Endothelial cell of umbilical vein (primary cell): ENCODE measurements around the gene TRANK1. TPM values are rescaled to one million over a fixed set of nuclear protein-coding genes. Genes with fewer than 3 reads are reported as not detected.

Source experiments
- BruUV-seq: library from RNA; stranded (reverse); fragments of 400-500 nt; replicated peaks from 2 replicates; lab custom pipeline; 2021; lab: Mats Ljungman, UMichigan
- CTCF ChIA-PET: fragments of 300-600, 350-600 bp; sonication (Branson Sonifier 250); formaldehyde crosslinking; loops from one replicate; lab custom pipeline; 2021; ENCODE audit warnings: antibody characterized with exemption, inconsistent platforms; lab: Charles Lee
- POLR2A ChIA-PET: fragments of 300-600, 350-600 bp; sonication (Branson Sonifier 250); formaldehyde crosslinking; loops from one replicate; lab custom pipeline; 2021; ENCODE audit warnings: antibody characterized with exemption, inconsistent platforms; lab: Charles Lee
- DNase-seq: peaks from one replicate; pipeline ENCODE4 v3.0.0-alpha.2; 2011; ENCODE audit warnings: low read depth, low spot score
- FAIRE-seq: peaks from 2 replicates; lab custom pipeline; 2011; peaks lifted over from hg19 to GRCh38; lab: Jason Lieb, UNC
- H2AFZ ChIP-seq: 2 replicates; pipeline ENCODE4 v1.6.0; 2012; ENCODE audit warnings: low read depth, low read length, control low read depth, inconsistent platforms
- H3K27ac ChIP-seq: 2 replicates; pipeline ENCODE4 v1.5.1; 2011; ENCODE audit warnings: low read depth, mild to moderate bottlenecking, control low read depth, low read length, moderate library complexity; ENCODE audit not compliant: insufficient read depth
- H3K27me3 ChIP-seq, 2 experiments: 2 replicates each; pipeline versions ENCODE4 v1.6.0 to v1.6.1; 2011; ENCODE audit warnings: low read length in 2 of 2, mixed read lengths in 1 of 2; ENCODE audit not compliant: control insufficient read depth in 2 of 2, insufficient read depth in 2 of 2
- H3K36me3 ChIP-seq, 2 experiments: 2 replicates in 1 of 2; 3 replicates in 1 of 2; pipeline ENCODE4 v1.5.1; 2011; ENCODE audit warnings: low read length in 2 of 2, mild to moderate bottlenecking in 1 of 2, moderate library complexity in 1 of 2; ENCODE audit not compliant: control insufficient read depth in 2 of 2, insufficient read depth in 2 of 2; ENCODE audit errors: extremely low read depth in 1 of 2
- H3K4me1 ChIP-seq: 3 replicates; pipeline ENCODE4 v1.5.1; 2011; ENCODE audit warnings: mild to moderate bottlenecking, low read length; ENCODE audit not compliant: control insufficient read depth, insufficient read depth; ENCODE audit errors: extremely low read depth
- H3K4me2 ChIP-seq: 2 replicates; pipeline ENCODE4 v1.6.1; 2011; ENCODE audit warnings: low read length, control low read depth, mixed read lengths; ENCODE audit not compliant: insufficient read depth
- H3K4me3 ChIP-seq, 3 experiments: fragments of 200-600 bp in 1 of 3; sonication (generic), shearing (Covaris generic) in 1 of 3; replicated peaks in 1 of 3; 2 replicates each; pipeline ENCODE4 v1.5.1; 2011 to 2016; ENCODE audit warnings: control low read depth in 3 of 3, low read length in 3 of 3, mild to moderate bottlenecking in 2 of 3, inconsistent platforms in 1 of 3, low read depth in 1 of 3, moderate library complexity in 1 of 3; ENCODE audit not compliant: insufficient read depth in 1 of 3
- H3K79me2 ChIP-seq: 2 replicates; pipeline ENCODE4 v1.6.0; 2012; ENCODE audit warnings: low read length, inconsistent platforms; ENCODE audit not compliant: control insufficient read depth, insufficient read depth
- H3K9ac ChIP-seq: replicated peaks from 2 replicates; pipeline ENCODE3; 2011; ENCODE audit warnings: low read length, control low read depth; ENCODE audit not compliant: insufficient read depth; ENCODE audit errors: extremely low read depth
- H3K9me1 ChIP-seq: replicated peaks from 3 replicates; pipeline ENCODE4 v1.6.0; 2011; ENCODE audit warnings: mild to moderate bottlenecking, low read length; ENCODE audit not compliant: control insufficient read depth, insufficient read depth; ENCODE audit errors: extremely low read depth
- H3K9me3 ChIP-seq: replicated peaks from 2 replicates; pipeline ENCODE4 v1.5.1; 2012; ENCODE audit warnings: low read length, inconsistent platforms; ENCODE audit not compliant: control insufficient read depth, insufficient read depth
- H4K20me1 ChIP-seq: replicated peaks from 2 replicates; pipeline ENCODE3; 2011; ENCODE audit warnings: mild to moderate bottlenecking, low read length; ENCODE audit not compliant: control insufficient read depth, insufficient read depth; ENCODE audit errors: extremely low read depth
- EZH2 ChIP-seq: IDR thresholded peaks from 2 replicates; pipeline ENCODE4 v1.6.1; 2012; ENCODE audit warnings: borderline replicate concordance, low read depth, mild to moderate bottlenecking, moderate library complexity, low read length, inconsistent platforms; ENCODE audit not compliant: severe bottlenecking
- FOS ChIP-seq: IDR thresholded peaks from 2 replicates; pipeline ENCODE4 v1.6.1; 2011; ENCODE audit warnings: mild to moderate bottlenecking, low read length, moderate library complexity, borderline replicate concordance; ENCODE audit not compliant: insufficient read depth
- GATA2 ChIP-seq: IDR thresholded peaks from 2 replicates; pipeline ENCODE4 v1.7.0; 2011; ENCODE audit warnings: low read depth, mild to moderate bottlenecking, moderate library complexity, mixed read lengths, low read length; ENCODE audit not compliant: insufficient read length, insufficient read depth
- JUN ChIP-seq: IDR thresholded peaks from 2 replicates; pipeline ENCODE4 v1.6.1; 2011; ENCODE audit warnings: borderline replicate concordance, low read depth; ENCODE audit not compliant: insufficient read length, insufficient read depth
- MYC ChIP-seq: IDR thresholded peaks from one replicate; pipeline ENCODE4 v1.6.1; 2011; ENCODE audit warnings: mild to moderate bottlenecking, low read depth, low read length
- POLR2A ChIP-seq: IDR thresholded peaks from 2 replicates; pipeline ENCODE4 v1.6.1; 2012; ENCODE audit warnings: low read depth, mild to moderate bottlenecking, control low read depth, low read length
- POLR2AphosphoS5 ChIP-seq: IDR thresholded peaks from 2 replicates; pipeline ENCODE4 v1.6.1; 2012; ENCODE audit warnings: low read depth, mild to moderate bottlenecking, control low read depth, low read length, moderate library complexity; ENCODE audit not compliant: insufficient read depth
- dilution Hi-C: fragments of 300-500 bp; cut with MboI; formaldehyde crosslinking; loops from one replicate; pipeline ENCODE4 v1.15.0; 2019; ENCODE audit warnings: low sequenced_read_pairs; ENCODE audit not compliant: extremely low pct_ligation_motif_present
- intact Hi-C: fragments of 100-400 bp; cut with micrococcal nuclease; formaldehyde crosslinking; loops from one replicate; pipeline ENCODE4 v1.10.0; 2022
- polyA plus RNA-seq, 4 experiments: library from polyadenylated mRNA; depleted of rRNA in 3 of 4; stranded (reverse) in 3 of 4; unstranded in 1 of 4; fragments of >200 nt; gene quantifications; 2 replicates each; pipeline versions ENCODE4 v1.2.1 to v1.2.3, GENCODE V29; 2011 to 2012; ENCODE audit warnings: missing spikeins in 1 of 4
- total RNA-seq: library from RNA; stranded (reverse); gene quantifications from 2 replicates; pipeline ENCODE4 v1.2.3, GENCODE V29; 2021
- TF ChIP-seq, protein P1 (sequence below): IDR thresholded peaks from 2 replicates; pipeline ENCODE4 v1.6.1; 2011; ENCODE audit not compliant: insufficient read depth, insufficient read length
- TF ChIP-seq, protein P2 (sequence below), 2 donors: IDR thresholded peaks; 1 replicate in 1 of 2; 2 replicates in 1 of 2; pipeline ENCODE4 v1.5.1; 2011; ENCODE audit warnings: low read length in 2 of 2, mild to moderate bottlenecking in 2 of 2, moderate library complexity in 2 of 2, control low read depth in 1 of 2, inconsistent platforms in 1 of 2, low read depth in 1 of 2; ENCODE audit not compliant: insufficient read depth in 1 of 2; ENCODE audit errors: extremely low read depth in 1 of 2

The TRANK1 gene
- total and polyA plus RNA-seq, 2 donors (not counting 3 experiments of a cell fraction or from before 2014, with no cell fraction given), result 4.6 to 14.4 TPM

DNA sequence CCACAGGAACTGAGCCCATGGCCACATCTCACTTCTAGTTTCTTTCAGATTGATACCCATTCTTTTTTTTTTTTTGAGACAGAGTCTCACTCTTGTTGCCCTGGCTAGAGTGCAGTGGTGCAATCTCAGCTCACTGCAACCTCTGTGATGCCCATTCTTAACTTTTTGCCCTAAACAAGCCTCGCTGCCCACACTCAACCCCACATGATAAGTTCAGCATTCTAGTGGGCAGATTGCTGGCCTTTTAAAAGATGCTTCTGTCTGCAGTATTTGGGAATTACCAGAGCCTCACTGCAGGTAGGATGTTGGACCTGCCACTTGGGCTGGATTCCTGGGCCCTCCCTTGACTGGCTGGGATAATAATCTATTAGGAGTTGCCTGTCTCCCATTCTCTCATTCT, 51.0 kb downstream of the TRANK1 start:
- FAIRE-seq, result no peak

More for the DNA sequence above, 51.0 kb downstream of the TRANK1 start:
- H3K79me2 ChIP-seq, result no peaks in the 10 kb centered on the region
- H3K9me3 ChIP-seq, result no peaks in the 10 kb centered on the region
- dilution Hi-C loops (no loop called here), intact Hi-C loops (loop anchor here (1.0 kb wide), 1 partner anchor 14 kb away; no protein-coding TSS in a partner anchor)
- no peak overlapping the region for H2AFZ ChIP-seq
- POLR2A ChIA-PET, result no interaction called here
- DNase-seq, result no peak
- H3K9ac ChIP-seq, result no peak overlapping the region
- CTCF ChIA-PET, result interaction anchor here (1.4 kb wide), 1 partner anchor 25 kb away, joined by 7 read pairs; no protein-coding TSS in a partner anchor
- H3K4me1 ChIP-seq, result peaks cover 9% of the 10 kb centered on the region
- peaks cover 0 to 2% of the 10 kb centered on the region in 2 experiments for H3K36me3 ChIP-seq
- H3K4me2 ChIP-seq, result no peak overlapping the region
- TF ChIP-seq EZH2 (no peak), FOS (no peak), JUN (no peak), GATA2 (no peak), POLR2A (no peak), MYC (no peak), POLR2AphosphoS5 (no peak)
- TF ChIP-seq, protein P1, sequence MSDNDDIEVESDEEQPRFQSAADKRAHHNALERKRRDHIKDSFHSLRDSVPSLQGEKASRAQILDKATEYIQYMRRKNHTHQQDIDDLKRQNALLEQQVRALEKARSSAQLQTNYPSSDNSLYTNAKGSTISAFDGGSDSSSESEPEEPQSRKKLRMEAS, result no peak
- TF ChIP-seq, protein P2, sequence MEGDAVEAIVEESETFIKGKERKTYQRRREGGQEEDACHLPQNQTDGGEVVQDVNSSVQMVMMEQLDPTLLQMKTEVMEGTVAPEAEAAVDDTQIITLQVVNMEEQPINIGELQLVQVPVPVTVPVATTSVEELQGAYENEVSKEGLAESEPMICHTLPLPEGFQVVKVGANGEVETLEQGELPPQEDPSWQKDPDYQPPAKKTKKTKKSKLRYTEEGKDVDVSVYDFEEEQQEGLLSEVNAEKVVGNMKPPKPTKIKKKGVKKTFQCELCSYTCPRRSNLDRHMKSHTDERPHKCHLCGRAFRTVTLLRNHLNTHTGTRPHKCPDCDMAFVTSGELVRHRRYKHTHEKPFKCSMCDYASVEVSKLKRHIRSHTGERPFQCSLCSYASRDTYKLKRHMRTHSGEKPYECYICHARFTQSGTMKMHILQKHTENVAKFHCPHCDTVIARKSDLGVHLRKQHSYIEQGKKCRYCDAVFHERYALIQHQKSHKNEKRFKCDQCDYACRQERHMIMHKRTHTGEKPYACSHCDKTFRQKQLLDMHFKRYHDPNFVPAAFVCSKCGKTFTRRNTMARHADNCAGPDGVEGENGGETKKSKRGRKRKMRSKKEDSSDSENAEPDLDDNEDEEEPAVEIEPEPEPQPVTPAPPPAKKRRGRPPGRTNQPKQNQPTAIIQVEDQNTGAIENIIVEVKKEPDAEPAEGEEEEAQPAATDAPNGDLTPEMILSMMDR (IDR thresholded peaks at IDR 0.05; ENCODE audit: extremely low read depth in 1 of 2, insufficient read depth in 1 of 2, low read depth in 1 of 2, low read length in 2 of 2), result no peak
- H3K27ac ChIP-seq, result no peak overlapping the region
- H3K27me3 ChIP-seq, result no peaks in the 10 kb centered on the region
- no TSS peak for BruUV-seq
- H4K20me1 ChIP-seq, result no peaks in the 10 kb centered on the region
- no peaks in the 10 kb centered on the region for H3K9me1 ChIP-seq
- no peak overlapping the region for H3K4me3 ChIP-seq
